Aorta (tissue), 5 donors: ENCODE results near the gene UBE2N. TPM values are rescaled to one million over a fixed set of nuclear protein-coding genes. Genes with fewer than 3 reads are reported as not detected.

Source experiments
- ATAC-seq: fragments of 200-7000 bp; cut with Tn5 transposase; one replicate; pipeline ENCODE4 v1.9.1; 2022; ENCODE audit warnings: moderate library complexity; ENCODE audit not compliant: low FRiP score
- DNase-seq, 2 donors: peaks; one replicate each; pipeline ENCODE4 v3.0.0-alpha.2; 2020
- H3K27ac ChIP-seq, 2 donors: one replicate each; pipeline ENCODE4 v1.5.1; 2013; ENCODE audit warnings: low read length in 2 of 2, mild to moderate bottlenecking in 2 of 2, moderate library complexity in 2 of 2, control low read depth in 1 of 2, inconsistent platforms in 1 of 2, low read depth in 1 of 2
- H3K27me3 ChIP-seq, 2 donors: one replicate each; pipeline ENCODE4 v1.6.1; 2013; ENCODE audit warnings: control low read depth in 1 of 2, low read length in 1 of 2, mild to moderate bottlenecking in 1 of 2, moderate library complexity in 1 of 2; ENCODE audit not compliant: insufficient read depth in 2 of 2, control insufficient read depth in 1 of 2
- H3K36me3 ChIP-seq, 2 donors: one replicate each; pipeline ENCODE4 v1.6.1; 2013; ENCODE audit warnings: control low read depth in 1 of 2, low read length in 1 of 2, mild to moderate bottlenecking in 1 of 2; ENCODE audit not compliant: insufficient read depth in 2 of 2, control insufficient read depth in 1 of 2
- H3K4me1 ChIP-seq, 2 donors: one replicate each; pipeline ENCODE4 v1.6.1; 2013; ENCODE audit warnings: low read length in 2 of 2, control low read depth in 1 of 2, mild to moderate bottlenecking in 1 of 2, moderate library complexity in 1 of 2; ENCODE audit not compliant: insufficient read depth in 2 of 2, control insufficient read depth in 1 of 2
- H3K4me3 ChIP-seq, 2 donors: one replicate each; pipeline ENCODE4 v1.5.1; 2013; ENCODE audit warnings: low read length in 2 of 2, control low read depth in 1 of 2, mild to moderate bottlenecking in 1 of 2
- H3K9me3 ChIP-seq: one replicate; pipeline ENCODE4 v1.6.1; 2013; ENCODE audit warnings: mild to moderate bottlenecking, low read length; ENCODE audit not compliant: control insufficient read depth
- WGBS, 2 donors: extraction: QIAGEN DNeasy Blood & Tissue Kit; methylation state at CpG; one replicate each; pipeline ENCODE4 v1.1.7; 2013; 5-methylcytosine and 5-hydroxymethylcytosine counted together
- intact Hi-C, 2 donors: fragments of 100-400 bp; cut with DNase I; formaldehyde crosslinking; loops; one replicate each; pipeline versions ENCODE4 v1.14.2 to v1.15.0; 2022
- long read RNA-seq, 2 donors: library from polyadenylated mRNA; unstranded; transcript quantifications; one replicate each; pipeline ENCODE4 v2.0.0, GENCODE V29; 2020 to 2021
- polyA plus RNA-seq, 2 donors: library from polyadenylated mRNA; stranded (reverse); fragments of 200-250 nt; gene quantifications; one replicate each; pipeline ENCODE4 v1.2.3, GENCODE V29; 2013
- total RNA-seq, 2 donors: library from RNA; stranded (reverse); fragmentation: NEBNext Ultra II Directional; extraction: Animal tissue kit (Norgen Biotek cat#: 25700); gene quantifications; one replicate each; pipeline ENCODE4 v1.2.1, GENCODE V29; 2021
- donor health status: healthy with polysubstance abuse.
- donor health status: Bipolar disorder and iron deficiency.
- donor health status: DM: no; HTN: no; CAD: no.
- donor health status: DM: no; HTN: no; CAD: no.
- donor health status: DM: yes; HTN: yes; CAD: no.

UBE2N gene, protein sequence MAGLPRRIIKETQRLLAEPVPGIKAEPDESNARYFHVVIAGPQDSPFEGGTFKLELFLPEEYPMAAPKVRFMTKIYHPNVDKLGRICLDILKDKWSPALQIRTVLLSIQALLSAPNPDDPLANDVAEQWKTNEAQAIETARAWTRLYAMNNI
- total RNA-seq (10 to 100 TPM; 57.1 to 86.8 TPM), polyA plus RNA-seq (10 to 100 TPM; 45.7 to 48.7 TPM)
- long read RNA-seq, donor 1, full-length matches to known transcripts, result 104 of 116 reads
- long read RNA-seq, donor 1, partial matches to known transcripts, result 4 of 116 reads
- long read RNA-seq, donor 1, other reads (novel, unspliced or antisense), result 8 of 116 reads
- long read RNA-seq, donor 2, full-length matches to known transcripts, result 25 of 28 reads
- long read RNA-seq, donor 2, partial matches to known transcripts, result 1 of 28 reads
- long read RNA-seq, donor 2, other reads (novel, unspliced or antisense), result 2 of 28 reads

GRCh38 chr12:93441617-93442410, at the start of gene UBE2N:
Gene UBE2N (minus strand): TSS chr12:93441947. CDS start chr12:93441884, 63 bp downstream.
- peak within 1 kb of the TSS; percentile 66 to 91 for H3K27ac ChIP-seq
- intact Hi-C loops, result no loop called here
- H3K36me3 ChIP-seq, result no peaks in the 10 kb centered on the region
- 0 to 1% methylated on average over 84 to 105 of the region's 105 CpGs for WGBS, 2 donors
- DNase-seq (peak; percentile 98 to 99), ATAC-seq (peak; percentile 97)
- H3K9me3 ChIP-seq, result no peaks in the 10 kb centered on the region
- H3K4me3 ChIP-seq, result peak within 1 kb of the TSS; percentile 72 to 99
- no peaks in the 10 kb centered on the region for H3K27me3 ChIP-seq
- peaks cover 0 to 2% of the 10 kb centered on the region in 2 donors for H3K4me1 ChIP-seq

- DNase-seq (no peak), ATAC-seq (no peak)
- WGBS, 2 donors, result 62 to 70% methylated on average over 8 of the region's 8 CpGs
- H3K27me3 ChIP-seq, result no peaks in the 10 kb centered on the region
- intact Hi-C loops, result no loop called here
- H3K4me3 ChIP-seq, result no peak overlapping the region
- peaks cover 0 to 1% of the 10 kb centered on the region in 2 donors for H3K4me1 ChIP-seq
- no peak overlapping the region for H3K27ac ChIP-seq
- H3K9me3 ChIP-seq, result no peaks in the 10 kb centered on the region
- peaks cover 2 to 4% of the 10 kb centered on the region in 2 donors for H3K36me3 ChIP-seq
These were observed 42.7 kb upstream of the UBE2N start for GRCh38 chr12:93484315-93484981.

DNA sequence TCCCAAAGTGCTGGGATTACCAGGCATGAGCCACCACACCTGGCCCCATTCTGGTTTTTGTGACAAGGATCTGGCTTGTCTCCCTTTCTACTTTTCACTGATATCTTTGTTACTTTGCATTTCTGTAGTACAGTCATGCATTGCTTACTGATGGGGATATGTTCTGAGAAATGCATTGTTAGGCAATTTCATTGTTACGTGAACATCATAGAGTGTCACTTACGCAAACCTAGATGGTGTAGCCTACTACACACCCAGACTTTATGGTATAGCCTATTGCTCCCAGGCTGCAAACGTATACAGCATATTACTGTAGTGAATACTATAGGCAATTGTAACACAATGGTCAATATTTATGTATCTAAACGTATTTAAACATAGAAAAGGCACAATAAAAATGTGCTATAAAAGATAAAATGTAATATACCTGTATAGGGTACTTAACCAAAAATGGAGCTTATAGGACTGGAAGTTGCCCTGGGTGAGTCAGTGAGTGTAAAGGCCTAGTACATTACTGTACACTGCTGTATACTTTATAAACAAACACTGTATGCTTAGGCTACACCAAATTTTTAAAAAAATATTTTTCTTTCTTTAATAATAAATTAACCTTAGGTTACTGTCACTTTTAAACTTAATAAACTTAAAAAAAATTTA, 41.5 kb upstream of the UBE2N start:
- Histone ChIP-seq H3K4me3 (no peak overlapping the region), H3K4me1 (peaks cover 0 to 1% of the 10 kb centered on the region in 2 donors), H3K9me3 (no peaks in the 10 kb centered on the region), H3K36me3 (peaks cover 2 to 4% of the 10 kb centered on the region in 2 donors), H3K27me3 (no peaks in the 10 kb centered on the region), H3K27ac (no peak overlapping the region)
- 92% methylated on average over 4 of the region's 4 CpGs for WGBS, 2 donors
- ATAC-seq (no peak), DNase-seq (no peak)
- intact Hi-C loops, result no loop called here

- H3K4me1 ChIP-seq, result peaks cover 0 to 1% of the 10 kb centered on the region in 2 donors
- H3K27ac ChIP-seq, result no peak overlapping the region
- H3K9me3 ChIP-seq, result no peaks in the 10 kb centered on the region
- H3K27me3 ChIP-seq, result no peaks in the 10 kb centered on the region
- ATAC-seq, result no peak
- H3K36me3 ChIP-seq, result peaks cover 2 to 4% of the 10 kb centered on the region in 2 donors
- no peak overlapping the region for H3K4me3 ChIP-seq
- intact Hi-C loops, result no loop called here
- 97 to 99% methylated on average over 5 of the region's 5 CpGs for WGBS, 2 donors
- DNase-seq, result no peak
These were observed 41.0 kb upstream of the UBE2N start for GRCh38 chr12:93482721-93483120.

GRCh38 chr12:93476555-93476954, 34.8 kb upstream of the UBE2N start:
- intact Hi-C loops, result no loop called here
- no peaks in the 10 kb centered on the region for H3K9me3 ChIP-seq

DNA sequence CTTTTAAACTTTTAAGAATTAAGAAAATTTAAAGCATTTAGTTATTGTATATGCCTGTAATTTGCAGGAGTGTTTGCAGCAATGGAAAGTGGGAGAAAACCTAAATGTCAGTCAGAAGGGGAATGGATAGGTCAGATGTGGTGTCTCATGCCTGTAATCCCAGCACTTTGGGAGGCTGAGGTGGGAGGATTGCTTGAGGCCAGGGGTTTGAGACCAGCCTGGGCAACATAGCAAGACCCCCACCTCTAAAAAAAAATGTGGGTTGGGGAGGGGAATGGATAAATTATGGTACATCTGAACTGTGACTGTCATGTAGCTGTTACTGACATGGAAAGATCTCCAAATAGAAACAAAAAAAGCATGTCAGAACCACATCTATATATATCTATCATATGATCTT, 27.6 kb upstream of the UBE2N start:
- Histone ChIP-seq H3K4me3 (no peak overlapping the region), H3K9me3 (no peaks in the 10 kb centered on the region), H3K27ac (no peak overlapping the region), H3K4me1 (no peaks in the 10 kb centered on the region), H3K36me3 (no peaks in the 10 kb centered on the region), H3K27me3 (no peaks in the 10 kb centered on the region)
- DNase-seq (no peak), ATAC-seq (no peak)
- intact Hi-C loops, result no loop called here

More at GRCh38 chr12:93476555-93476954, 34.8 kb upstream of the UBE2N start:
- no peak overlapping the region for H3K27ac ChIP-seq
- ATAC-seq, result no peak
- no peak for DNase-seq
- no peaks in the 10 kb centered on the region for H3K4me1 ChIP-seq
- H3K36me3 ChIP-seq, result peaks cover 0 to 2% of the 10 kb centered on the region in 2 donors
- no peak overlapping the region for H3K4me3 ChIP-seq
- H3K27me3 ChIP-seq, result no peaks in the 10 kb centered on the region

DNA sequence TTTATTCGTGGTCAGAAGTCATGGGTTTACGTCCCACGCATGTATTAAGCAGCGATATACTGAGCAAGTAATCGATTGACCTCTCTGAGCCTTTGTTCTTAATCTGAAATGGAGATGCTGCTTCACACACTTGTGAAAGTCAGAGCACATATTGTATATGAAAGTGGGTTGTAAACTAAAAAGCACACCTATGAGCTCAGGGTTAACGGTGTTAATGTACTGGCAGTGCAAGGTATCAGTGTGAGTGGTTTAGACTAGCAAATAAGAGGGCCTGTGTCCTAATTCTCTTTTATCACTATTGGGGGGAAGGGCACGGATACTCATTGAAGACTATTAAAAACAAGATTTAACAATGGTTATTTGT, 26.2 kb upstream of the UBE2N start:
- no peak overlapping the region for H3K27ac ChIP-seq
- WGBS, 2 donors, result 6 to 8% methylated on average over 7 of the region's 7 CpGs
- no peaks in the 10 kb centered on the region for H3K4me1 ChIP-seq
- H3K27me3 ChIP-seq, result no peaks in the 10 kb centered on the region
- intact Hi-C loops, result no loop called here
- no peaks in the 10 kb centered on the region for H3K36me3 ChIP-seq
- DNase-seq (no peak), ATAC-seq (no peak)
- H3K9me3 ChIP-seq, result no peaks in the 10 kb centered on the region
- peak overlapping the region; percentile 63 to 95 for H3K4me3 ChIP-seq

- Histone ChIP-seq H3K9me3 (no peaks in the 10 kb centered on the region), H3K4me3 (peak within 1 kb of the TSS; percentile 63 to 95), H3K36me3 (no peaks in the 10 kb centered on the region), H3K27ac (peak within 1 kb of the TSS in 1 of 2 donors; percentile 91), H3K27me3 (no peaks in the 10 kb centered on the region), H3K4me1 (no peaks in the 10 kb centered on the region)
- WGBS, 2 donors, result 0% methylated on average over 36 of the region's 36 CpGs
- intact Hi-C loops, result no loop called here
- DNase-seq (peak; percentile 93 to 97), ATAC-seq (peak; percentile 97)
These were observed 25.7 kb upstream of the UBE2N start, which contains the start of gene MRPL42 for GRCh38 chr12:93467351-93468007. Gene MRPL42 (plus strand): TSS chr12:93467514. CDS start chr12:93469286, 1,772 bp downstream.
